Myocyte (in vitro differentiated cells): Measurements from ENCODE around the gene TBC1D25. TPM values are rescaled to one million over a fixed set of nuclear protein-coding genes. Genes with fewer than 3 reads are reported as not detected.
A peak's percentile ranks its signal among the peaks of the same experiment; 100 is the strongest.

Experiments
- DNase-seq: peaks from one replicate; pipeline ENCODE4 v3.0.0-alpha.2; 2012; ENCODE audit warnings: low read depth
- total RNA-seq: library from RNA; depleted of rRNA; stranded (reverse); fragments of >200 nt; gene quantifications from 2 replicates; pipeline ENCODE4 v1.2.3, GENCODE V29; 2014

TBC1D25 gene
- total RNA-seq, 1 donor from 2014 or later = 8.6 TPM

DNA sequence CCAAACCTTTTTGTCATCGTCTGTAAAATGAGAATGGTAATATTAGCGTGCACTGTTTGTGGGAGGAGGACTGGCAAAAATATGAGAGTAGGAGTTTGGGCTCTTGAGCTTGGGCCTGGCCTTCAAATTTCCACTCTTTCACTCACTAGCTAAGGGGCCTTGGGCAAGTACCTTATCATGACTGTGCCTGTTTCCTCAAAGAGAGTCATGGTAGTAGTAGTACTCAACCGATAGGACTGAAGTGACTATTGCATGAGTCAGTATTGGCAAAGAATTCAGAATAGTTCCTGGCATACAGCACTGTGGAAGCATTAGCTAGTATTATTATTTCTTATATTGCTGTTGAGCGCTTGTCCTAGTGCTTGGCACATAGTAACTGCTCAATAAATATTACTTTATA, 18.8 kb downstream of the TBC1D25 start:
- DNase-seq = no peak

DNA sequence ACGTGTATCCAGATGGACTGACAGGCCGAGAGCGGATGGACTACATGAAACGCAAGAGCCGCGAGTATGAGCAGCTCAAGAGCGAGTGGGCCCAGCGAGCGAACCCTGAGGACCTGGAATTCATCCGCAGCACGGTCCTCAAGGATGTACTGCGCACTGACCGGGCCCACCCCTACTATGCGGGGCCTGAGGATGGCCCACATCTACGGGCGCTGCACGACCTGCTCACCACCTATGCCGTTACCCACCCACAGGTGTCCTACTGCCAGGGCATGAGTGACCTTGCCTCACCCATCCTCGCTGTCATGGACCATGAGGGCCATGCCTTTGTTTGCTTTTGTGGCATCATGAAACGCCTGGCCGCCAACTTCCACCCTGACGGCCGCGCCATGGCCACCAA, 20.1 kb downstream of the TBC1D25 start:
- DNase-seq = no peak

- no peak for DNase-seq
These were observed 20.5 kb downstream of the TBC1D25 start for GRCh38 chrX:48560056-48560455.

DNA sequence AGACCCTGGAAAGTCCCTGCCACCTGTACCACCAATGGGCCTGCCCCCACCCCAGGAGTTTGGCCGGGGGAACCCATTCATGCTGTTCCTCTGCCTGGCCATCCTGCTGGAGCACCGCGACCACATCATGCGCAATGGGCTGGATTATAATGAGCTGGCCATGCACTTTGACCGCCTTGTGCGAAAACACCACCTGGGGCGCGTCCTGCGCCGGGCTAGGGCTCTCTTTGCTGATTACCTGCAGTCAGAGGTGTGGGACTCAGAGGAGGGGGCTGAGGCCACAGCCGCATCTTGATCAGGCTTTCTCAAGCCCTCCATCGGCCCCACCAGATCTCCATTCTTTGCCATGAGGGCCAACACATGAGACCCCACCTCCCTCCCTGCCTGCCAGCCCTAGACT, 21.2 kb downstream of the TBC1D25 start:
- no peak for DNase-seq

DNA sequence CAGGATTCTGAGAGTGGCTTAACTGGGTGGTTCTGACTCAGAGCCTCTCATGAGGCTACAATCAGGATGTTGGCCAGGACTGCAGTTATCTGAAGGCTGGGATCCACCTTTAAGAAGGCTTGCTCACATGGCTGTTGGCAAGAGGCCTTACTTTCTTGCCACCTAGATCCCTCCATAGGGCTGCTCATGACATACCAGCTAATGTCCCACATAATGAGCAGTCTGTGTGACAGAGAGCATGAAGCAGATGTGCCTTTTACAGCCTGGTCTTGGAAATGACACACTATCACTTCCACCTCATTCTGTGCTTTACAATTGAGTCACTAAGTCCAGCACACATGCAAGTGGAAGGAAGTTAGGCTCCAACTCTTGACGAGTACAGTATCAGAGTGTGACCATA, 30.4 kb downstream of the TBC1D25 start:
- no peak for DNase-seq

DNA sequence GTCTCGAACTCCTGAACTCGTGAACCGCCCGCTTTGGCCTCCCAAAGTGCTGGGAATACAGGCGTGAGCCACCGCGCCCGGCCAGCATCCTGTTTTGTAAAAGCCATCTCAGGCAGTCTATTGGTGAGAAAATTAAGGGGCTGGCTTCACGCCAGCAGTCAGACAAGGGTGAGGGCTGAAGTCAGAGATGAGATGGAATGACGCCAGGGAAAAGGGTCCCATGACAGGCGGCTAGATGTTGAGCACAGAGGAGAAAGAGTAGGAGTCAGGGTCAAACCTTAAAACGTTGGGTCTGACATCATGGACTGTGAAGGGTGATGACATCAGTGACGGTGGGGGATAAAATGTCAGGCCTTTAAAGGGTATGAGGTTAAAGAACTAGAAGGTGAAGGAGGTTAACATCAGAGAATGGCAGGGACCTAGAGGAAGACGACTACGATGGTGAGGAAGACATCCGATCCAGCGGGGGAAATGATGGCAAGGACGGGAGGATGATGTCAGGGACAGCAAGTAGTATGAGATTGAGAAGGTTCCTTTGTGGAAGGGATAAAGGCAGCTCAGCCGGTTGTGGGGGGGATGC, 34.3 kb downstream of the TBC1D25 start:
- no peak for DNase-seq

GRCh38 chrX:48574270-48575266, 35.1 kb downstream of the TBC1D25 start, which contains the start of gene RBM3:
RBM3 (plus strand) TSS chrX:48574484; CDS start chrX:48575181, 697 bp downstream.
- DNase-seq = peak; percentile 93

DNA sequence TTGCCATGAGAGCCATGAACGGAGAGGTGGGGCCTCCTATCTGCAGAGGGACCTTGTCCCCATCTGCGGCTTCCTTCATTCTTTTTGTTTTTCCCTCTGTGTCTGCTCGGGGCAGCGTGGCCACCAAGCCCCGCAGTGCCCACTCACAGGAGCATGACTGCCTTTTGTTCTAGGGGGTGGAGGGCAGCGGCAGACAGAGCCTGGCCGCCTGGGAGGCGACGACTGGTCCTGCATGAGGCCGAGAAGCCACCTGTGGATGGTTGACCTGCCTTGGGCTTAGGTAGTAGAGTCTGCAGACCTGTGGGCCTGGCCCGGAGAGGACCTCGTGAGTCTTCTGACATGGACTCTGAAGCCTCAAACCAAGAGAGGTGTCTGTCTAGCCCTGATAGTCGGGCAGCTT, 36.1 kb downstream of the TBC1D25 start:
- no peak for DNase-seq

DNA sequence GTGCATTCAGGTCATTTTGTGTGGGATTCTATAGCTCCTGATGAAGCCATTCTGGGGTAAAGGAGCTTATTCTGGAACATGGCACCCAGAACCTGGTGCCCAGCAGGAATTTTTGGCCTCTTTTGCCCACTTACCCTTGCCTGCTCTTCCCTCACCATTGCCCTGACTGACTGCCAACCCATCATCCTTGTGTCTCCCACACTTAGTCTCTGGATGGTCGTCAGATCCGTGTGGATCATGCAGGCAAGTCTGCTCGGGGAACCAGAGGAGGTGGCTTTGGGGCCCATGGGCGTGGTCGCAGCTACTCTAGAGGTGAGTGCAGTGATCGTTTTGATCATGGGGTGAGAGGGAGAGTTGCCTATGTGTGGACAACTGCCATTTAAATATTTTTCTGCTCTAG, 36.6 kb downstream of the TBC1D25 start:
- DNase-seq = no peak

GRCh38 chrX:48578661-48579128, 39.2 kb downstream of the TBC1D25 start:
- DNase-seq = no peak

GRCh38 chrX:48579259-48579658, 39.7 kb downstream of the TBC1D25 start:
- no peak for DNase-seq

GRCh38 chrX:48580662-48581061, 41.1 kb downstream of the TBC1D25 start:
- DNase-seq = no peak

DNA sequence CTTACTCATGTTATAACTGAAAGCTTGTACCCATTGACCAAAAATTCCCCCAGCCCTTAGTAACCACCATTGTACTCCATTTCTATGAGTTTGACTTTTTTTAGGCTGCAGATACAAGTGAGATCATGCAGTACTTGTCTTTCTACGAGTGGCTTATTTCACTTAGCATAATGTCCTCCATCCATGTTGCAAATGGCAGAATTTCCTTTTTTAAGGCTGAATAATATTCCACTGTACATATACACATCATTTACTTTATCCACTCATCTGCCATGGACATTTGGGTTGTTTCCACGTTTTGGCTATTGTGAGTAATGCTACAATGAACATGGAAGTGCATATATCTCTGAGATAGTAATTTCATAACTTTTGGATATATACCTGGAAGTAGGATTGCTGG, 45.2 kb downstream of the TBC1D25 start:
- DNase-seq = no peak

DNA sequence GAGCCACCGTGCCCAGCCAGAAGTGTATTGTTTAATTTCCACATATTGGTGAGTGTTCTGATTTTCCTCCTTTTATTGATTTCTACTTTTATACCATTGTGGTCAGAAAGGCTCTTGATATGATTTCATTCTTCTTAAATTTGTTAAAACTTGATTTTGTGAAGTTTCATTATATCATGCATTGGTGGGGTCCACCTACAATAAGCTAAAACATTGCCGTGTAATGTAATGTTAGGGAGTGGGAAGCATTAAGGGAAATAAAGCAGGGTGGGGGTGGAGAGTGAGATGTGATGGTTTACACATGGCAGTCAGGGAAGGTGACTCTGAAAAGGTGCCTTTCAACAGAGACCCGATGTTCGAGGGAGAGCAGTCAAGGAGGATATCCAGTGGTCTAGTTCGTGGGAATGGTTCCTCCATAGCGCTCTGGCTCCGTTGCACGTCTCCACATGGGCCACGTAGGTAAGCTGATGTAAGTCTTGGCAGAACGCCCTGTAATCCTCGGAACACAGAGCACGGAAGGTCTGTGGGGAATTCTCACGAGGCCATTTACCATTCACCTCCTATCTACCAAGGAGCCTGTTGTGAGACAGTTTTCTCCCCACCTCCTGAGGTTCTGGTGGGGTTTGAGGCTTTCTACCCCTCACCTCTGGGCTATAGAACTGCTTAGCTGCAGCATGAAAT, 50.1 kb downstream of the TBC1D25 start:
- DNase-seq = no peak

DNA sequence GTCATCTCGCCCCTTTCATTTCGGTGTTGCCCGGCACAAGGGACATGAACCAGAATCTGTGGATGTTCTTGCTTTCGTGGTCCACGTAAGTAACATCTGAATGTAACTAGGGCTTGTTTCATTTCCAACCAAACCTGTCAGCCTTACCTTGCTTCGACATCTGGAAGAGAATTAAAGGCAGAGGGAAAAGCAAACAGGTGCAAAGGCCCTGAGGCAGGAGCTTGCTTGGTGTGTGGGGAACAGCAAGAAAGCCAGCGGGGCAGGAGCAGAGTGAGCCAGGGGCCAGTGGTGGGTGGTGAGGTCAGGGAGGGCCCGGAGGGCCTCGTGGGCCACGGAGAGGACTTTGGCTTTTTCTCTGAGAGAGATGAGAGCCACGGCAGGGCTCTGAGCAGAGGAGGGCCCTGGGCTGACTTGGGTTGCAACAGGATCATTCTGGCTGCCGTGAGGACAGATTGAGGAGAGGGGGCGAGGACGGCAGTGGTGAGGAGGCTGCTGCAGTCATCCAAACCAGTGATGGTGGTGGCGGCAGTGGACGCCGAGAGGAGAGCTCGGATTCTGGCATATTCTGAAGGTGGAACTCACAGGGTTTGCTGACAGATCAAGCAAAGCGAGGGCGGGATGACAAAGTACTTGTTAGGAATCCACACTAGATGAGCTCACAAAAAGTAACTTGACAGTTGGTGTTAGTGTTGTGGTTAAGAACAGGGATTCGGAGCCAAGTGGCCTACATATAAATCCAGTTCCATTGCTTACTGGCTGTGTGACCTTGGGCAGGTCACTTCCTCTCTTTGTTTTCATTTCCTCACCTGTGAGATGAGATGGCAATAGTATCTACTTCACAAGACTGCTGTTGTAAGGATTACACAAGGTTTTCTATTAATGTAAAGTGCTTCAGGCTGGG, 50.9 kb downstream of the TBC1D25 start:
- DNase-seq = peak; percentile 23

DNA sequence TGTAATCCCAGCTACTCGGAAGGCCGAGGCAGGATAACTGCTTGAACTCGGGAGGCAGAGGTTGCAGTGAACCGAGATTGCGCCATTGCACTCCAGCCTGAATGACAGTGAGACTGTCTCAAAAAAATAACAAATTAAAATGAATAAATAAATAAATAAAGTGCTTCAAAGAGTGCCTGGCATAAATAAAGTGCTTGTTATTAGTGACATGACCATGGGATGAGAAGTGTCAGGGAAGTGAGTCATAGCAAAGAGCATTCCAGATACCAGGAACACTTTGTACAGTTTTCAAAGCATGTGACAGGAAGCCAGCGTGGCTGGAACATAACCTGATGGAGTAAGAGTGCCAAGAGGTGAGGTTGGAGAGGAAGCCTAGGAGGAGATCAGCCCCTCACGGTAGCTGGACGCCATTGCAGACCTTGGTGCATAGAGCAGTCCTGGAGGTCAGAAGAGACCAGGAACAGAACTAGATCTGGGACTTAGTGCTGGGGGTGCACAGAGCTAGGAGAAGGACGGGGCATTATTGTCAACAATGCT, 51.8 kb downstream of the TBC1D25 start:
- peak; percentile 65 for DNase-seq

- DNase-seq = no peak
These were observed 53.5 kb downstream of the TBC1D25 start for GRCh38 chrX:48592971-48593370.

DNA sequence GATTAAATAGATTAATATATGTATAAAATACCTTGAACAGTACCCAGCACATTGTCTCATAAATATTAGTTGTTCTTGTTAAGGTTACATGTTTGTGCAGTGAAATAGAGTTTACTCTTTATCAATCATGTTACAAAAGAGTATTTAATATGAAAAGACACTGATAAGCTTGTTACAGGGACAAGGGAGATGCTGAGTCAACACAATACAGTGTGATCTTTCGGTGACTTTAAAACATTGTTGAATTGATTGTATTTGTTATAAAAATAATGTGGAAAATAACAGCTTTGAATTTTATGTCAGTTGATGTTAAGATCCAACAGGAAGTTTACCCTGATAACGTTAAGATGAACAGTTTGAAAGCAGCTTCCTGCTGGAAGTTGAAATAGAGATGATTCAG, 56.4 kb downstream of the TBC1D25 start:
- DNase-seq = no peak

DNA sequence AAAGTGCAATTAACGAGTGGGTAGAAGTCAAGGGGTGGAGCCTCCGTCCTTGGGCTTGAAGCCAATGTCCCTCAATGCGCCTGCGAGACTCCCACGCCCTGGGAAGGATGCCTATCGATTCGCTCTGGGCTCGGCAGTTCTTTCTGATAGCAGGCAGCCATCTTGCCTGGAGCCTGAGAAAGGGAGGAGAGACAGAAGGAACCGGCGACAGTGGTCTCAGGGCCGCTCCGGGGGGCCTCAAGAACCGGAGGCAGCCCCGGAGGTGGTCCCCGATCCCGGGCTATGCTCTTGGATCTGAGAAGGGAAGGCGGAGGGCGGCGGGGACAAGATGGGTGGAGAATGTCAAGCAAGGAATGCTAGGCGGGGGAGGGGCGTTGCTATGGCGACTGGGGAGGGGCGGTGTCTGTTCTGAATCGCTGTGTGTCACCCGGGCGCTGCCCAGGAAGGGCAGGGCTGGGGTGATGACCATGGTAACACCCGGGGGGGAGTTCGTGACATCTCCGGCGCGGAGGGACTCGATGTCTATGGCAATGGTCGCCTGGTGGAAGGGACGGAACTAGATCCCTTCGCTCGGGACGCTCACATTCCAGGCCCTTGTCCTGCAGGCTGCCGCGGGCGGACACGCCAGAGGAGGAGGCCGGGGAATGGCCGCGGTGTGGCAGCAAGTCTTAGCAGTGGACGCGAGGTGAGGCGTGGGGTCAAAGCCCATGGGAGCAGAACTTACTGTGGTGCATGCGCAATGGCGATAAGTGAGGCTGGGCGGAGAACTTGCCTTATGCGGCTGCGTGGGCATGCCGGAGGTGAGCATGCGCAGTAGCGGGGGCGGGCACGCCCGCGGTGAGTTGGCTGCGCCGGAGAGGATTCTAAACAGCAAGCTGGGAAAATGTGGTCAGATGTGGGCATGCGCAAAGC, 58.1 kb downstream of the TBC1D25 start, which contains the start of gene WDR13:
Gene WDR13 (plus strand): TSS at position 140 of the 912 bp plus-strand sequence. CDS start 505 bp downstream, at position 645.
- DNase-seq = peak; percentile 95
